Endodermal cell (in vitro differentiated cells): ENCODE measurements around the gene CHIT1. TPM values are rescaled to one million over a fixed set of nuclear protein-coding genes. Genes with fewer than 3 reads are reported as not detected.

Experiments
- DNase-seq: peaks from one replicate; pipeline ENCODE4 v3.0.0-alpha.2; 2017
- H3K27ac ChIP-seq: 2 replicates; pipeline ENCODE4 v1.5.1; 2013; ENCODE audit warnings: mild to moderate bottlenecking, low read depth, low read length, moderate library complexity
- H3K27me3 ChIP-seq: 2 replicates; pipeline ENCODE4 v1.6.1; 2013; ENCODE audit warnings: mild to moderate bottlenecking, low read length, moderate library complexity; ENCODE audit not compliant: insufficient read depth, control insufficient read depth, poor library complexity, severe bottlenecking
- H3K36me3 ChIP-seq: 2 replicates; pipeline ENCODE4 v1.7.0; 2013; ENCODE audit warnings: mild to moderate bottlenecking, low read length, moderate library complexity; ENCODE audit not compliant: control insufficient read depth, insufficient read depth
- H3K4me1 ChIP-seq: one replicate; pipeline ENCODE4 v1.7.0; 2013; ENCODE audit warnings: low read length; ENCODE audit not compliant: control insufficient read depth, insufficient read depth
- H3K4me3 ChIP-seq: 2 replicates; pipeline ENCODE4 v1.5.1; 2013; ENCODE audit warnings: mild to moderate bottlenecking, low read length, moderate library complexity
- H3K9ac ChIP-seq: 2 replicates; pipeline ENCODE4 v1.6.1; 2013; ENCODE audit warnings: mild to moderate bottlenecking, low read length, moderate library complexity; ENCODE audit not compliant: poor library complexity, severe bottlenecking; ENCODE audit errors: extremely low read depth
- H3K9me3 ChIP-seq: 2 replicates; pipeline ENCODE4 v1.6.1; 2013; ENCODE audit warnings: mild to moderate bottlenecking, low read length, moderate library complexity; ENCODE audit not compliant: control insufficient read depth
- H3K27ac Mint-ChIP-seq: 2 replicates; pipeline ENCODE4 v1.8.0; 2020; ENCODE audit warnings: mixed read lengths
- H3K27me3 Mint-ChIP-seq: 2 replicates; pipeline ENCODE4 v1.8.0; 2021; ENCODE audit warnings: mild to moderate bottlenecking, mixed read lengths; ENCODE audit not compliant: insufficient read depth
- H3K36me3 Mint-ChIP-seq: 2 replicates; pipeline ENCODE4 v1.8.0; 2020; ENCODE audit warnings: low read depth, mixed read lengths
- H3K4me1 Mint-ChIP-seq: 2 replicates; pipeline ENCODE4 v1.8.0; 2020; ENCODE audit warnings: mixed read lengths
- H3K4me3 Mint-ChIP-seq: 2 replicates; pipeline ENCODE4 v1.8.0; 2020; ENCODE audit warnings: mild to moderate bottlenecking, moderate library complexity, mixed read lengths
- H3K9me3 Mint-ChIP-seq: 2 replicates; pipeline ENCODE4 v1.8.0; 2020; ENCODE audit warnings: mild to moderate bottlenecking, mixed read lengths
- WGBS, 2 experiments: methylation state at CpG; one replicate each; pipeline versions ENCODE4 v1.1.5 to v1.1.7; 2013; ENCODE audit warnings: missing lambda C conversion rate in 2 of 2, mixed read lengths in 1 of 2; ENCODE audit not compliant: insufficient coverage in 1 of 2, insufficient read length in 1 of 2; 5-methylcytosine and 5-hydroxymethylcytosine counted together
- total RNA-seq, 2 donors: library from RNA; stranded (reverse); fragmentation: NEBNext Ultra II Directional in 1 of 2; extraction: Animal tissue kit (Norgen Biotek cat#: 25700) in 1 of 2; gene quantifications; 2 replicates in 1 of 2; 3 replicates in 1 of 2; pipeline ENCODE4 v1.2.1, GENCODE V29; 2021
- TF ChIP-seq, protein P1 (sequence below): fragments of 200-600 bp; sonication (generic); conservative IDR thresholded peaks from 2 replicates; pipeline ENCODE4 v1.5.0; 2021; ENCODE audit warnings: antibody characterized with exemption, mild to moderate bottlenecking

CHIT1 gene
- total RNA-seq, 2 donors from 2014 or later: 0.07 TPM; not detected in 1

GRCh38 chr1:203219934-203220333 lies 9.5 kb downstream of the CHIT1 start:
- TF ChIP-seq, protein P1, sequence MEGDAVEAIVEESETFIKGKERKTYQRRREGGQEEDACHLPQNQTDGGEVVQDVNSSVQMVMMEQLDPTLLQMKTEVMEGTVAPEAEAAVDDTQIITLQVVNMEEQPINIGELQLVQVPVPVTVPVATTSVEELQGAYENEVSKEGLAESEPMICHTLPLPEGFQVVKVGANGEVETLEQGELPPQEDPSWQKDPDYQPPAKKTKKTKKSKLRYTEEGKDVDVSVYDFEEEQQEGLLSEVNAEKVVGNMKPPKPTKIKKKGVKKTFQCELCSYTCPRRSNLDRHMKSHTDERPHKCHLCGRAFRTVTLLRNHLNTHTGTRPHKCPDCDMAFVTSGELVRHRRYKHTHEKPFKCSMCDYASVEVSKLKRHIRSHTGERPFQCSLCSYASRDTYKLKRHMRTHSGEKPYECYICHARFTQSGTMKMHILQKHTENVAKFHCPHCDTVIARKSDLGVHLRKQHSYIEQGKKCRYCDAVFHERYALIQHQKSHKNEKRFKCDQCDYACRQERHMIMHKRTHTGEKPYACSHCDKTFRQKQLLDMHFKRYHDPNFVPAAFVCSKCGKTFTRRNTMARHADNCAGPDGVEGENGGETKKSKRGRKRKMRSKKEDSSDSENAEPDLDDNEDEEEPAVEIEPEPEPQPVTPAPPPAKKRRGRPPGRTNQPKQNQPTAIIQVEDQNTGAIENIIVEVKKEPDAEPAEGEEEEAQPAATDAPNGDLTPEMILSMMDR: no peak
- Histone ChIP-seq H3K4me1 (no peaks in the 10 kb centered on the region), H3K27me3 (peaks cover 13% of the 10 kb centered on the region), H3K9ac (no peak overlapping the region), H3K36me3 (no peaks in the 10 kb centered on the region), H3K9me3 (no peaks in the 10 kb centered on the region), H3K27ac (no peak overlapping the region), H3K4me3 (no peak overlapping the region)
- Mint-ChIP-seq H3K4me3 (no peak overlapping the region), H3K9me3 (no peaks in the 10 kb centered on the region), H3K27ac (no peak overlapping the region), H3K36me3 (no peaks in the 10 kb centered on the region), H3K4me1 (peaks cover 9% of the 10 kb centered on the region), H3K27me3 (peaks cover 31% of the 10 kb centered on the region)
- peak; percentile 75 for DNase-seq
- WGBS, 2 experiments: 81 to 86% methylated on average over 5 to 8 of the region's 8 CpGs

GRCh38 chr1:203219171-203219570 lies 10.3 kb downstream of the CHIT1 start:
- Mint-ChIP-seq H3K4me1 (peaks cover 10% of the 10 kb centered on the region), H3K27ac (no peak overlapping the region), H3K27me3 (peaks cover 30% of the 10 kb centered on the region), H3K36me3 (no peaks in the 10 kb centered on the region), H3K9me3 (no peaks in the 10 kb centered on the region), H3K4me3 (no peak overlapping the region)
- TF ChIP-seq, protein P1: no peak
- Histone ChIP-seq H3K9ac (no peak overlapping the region), H3K36me3 (no peaks in the 10 kb centered on the region), H3K27me3 (peaks cover 12% of the 10 kb centered on the region), H3K4me3 (no peak overlapping the region), H3K4me1 (no peaks in the 10 kb centered on the region), H3K9me3 (no peaks in the 10 kb centered on the region), H3K27ac (no peak overlapping the region)
- WGBS, 2 experiments: 84% methylated on average over 1 of the region's 1 CpG; no CpG with 5 or more reads in 1 of the 2 experiments
- DNase-seq: peak; percentile 33

DNA sequence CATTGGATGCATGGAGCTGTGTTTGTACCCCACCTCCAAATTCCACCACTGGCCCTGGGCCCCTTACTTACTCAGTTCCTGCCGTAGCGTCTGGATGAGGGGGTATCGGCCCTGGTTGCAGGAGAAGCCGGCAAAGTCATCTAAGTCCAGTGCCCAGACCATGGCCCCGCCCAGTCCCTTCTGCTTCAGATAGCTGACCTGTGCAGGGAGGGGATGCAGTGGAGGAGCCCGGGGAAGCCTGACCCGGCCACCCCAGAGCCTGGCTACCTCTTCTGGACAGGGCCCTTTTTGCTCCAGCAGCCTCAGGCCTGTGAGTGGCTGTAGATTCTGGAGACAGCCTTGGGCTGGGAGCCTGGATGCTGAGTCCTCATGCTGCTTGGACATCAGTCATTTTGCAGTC lies 11.8 kb downstream of the CHIT1 start:
- peaks cover 29% of the 10 kb centered on the region for H3K27me3 Mint-ChIP-seq
- peak; percentile 60 for DNase-seq
- WGBS, 2 experiments: 91 to 93% methylated on average over 7 of the region's 7 CpGs

More for the DNA sequence above, 11.8 kb downstream of the CHIT1 start:
- Histone ChIP-seq H3K27ac (no peak overlapping the region), H3K9ac (no peak overlapping the region), H3K4me1 (no peaks in the 10 kb centered on the region), H3K9me3 (no peaks in the 10 kb centered on the region), H3K36me3 (no peaks in the 10 kb centered on the region), H3K4me3 (no peak overlapping the region), H3K27me3 (no peaks in the 10 kb centered on the region)
- Mint-ChIP-seq H3K36me3 (no peaks in the 10 kb centered on the region), H3K4me1 (peaks cover 10% of the 10 kb centered on the region), H3K27ac (no peak overlapping the region), H3K4me3 (no peak overlapping the region), H3K9me3 (no peaks in the 10 kb centered on the region)
- TF ChIP-seq, protein P1: no peak
